Lung (tissue), 12 donors: ENCODE data around the gene STK40. TPM values are rescaled to one million over a fixed set of nuclear protein-coding genes. Genes with fewer than 3 reads are reported as not detected.

Source experiments
- ATAC-seq: fragments of 200-7000 bp; cut with Tn5 transposase; one replicate; pipeline ENCODE4 v1.9.1; 2020; ENCODE audit warnings: moderate number of reproducible peaks; ENCODE audit not compliant: insufficient read depth, low FRiP score
- DNase-seq, 3 donors: peaks; one replicate each; pipeline ENCODE4 v3.0.0-alpha.2; 2013 to 2017
- H3K27ac ChIP-seq, 2 donors: one replicate each; pipeline ENCODE4 v1.5.1; 2013; ENCODE audit warnings: mild to moderate bottlenecking in 2 of 2, moderate library complexity in 2 of 2, control low read depth in 1 of 2, inconsistent platforms in 1 of 2, low read depth in 1 of 2, low read length in 1 of 2
- H3K27me3 ChIP-seq, 3 donors: one replicate each; pipeline ENCODE4 v1.5.1; 2013; ENCODE audit warnings: low read length in 2 of 3; ENCODE audit not compliant: control insufficient read depth in 3 of 3, insufficient read depth in 3 of 3
- H3K36me3 ChIP-seq, 4 donors: one replicate each; pipeline ENCODE4 v1.5.1; 2013; ENCODE audit warnings: low read length in 4 of 4, mild to moderate bottlenecking in 1 of 4, moderate library complexity in 1 of 4; ENCODE audit not compliant: control insufficient read depth in 4 of 4, insufficient read depth in 4 of 4
- H3K4me1 ChIP-seq, 5 donors: one replicate each; pipeline ENCODE4 v1.5.1; 2013; ENCODE audit warnings: low read length in 5 of 5, mild to moderate bottlenecking in 2 of 5, moderate library complexity in 1 of 5; ENCODE audit not compliant: control insufficient read depth in 5 of 5, insufficient read depth in 5 of 5
- H3K4me3 ChIP-seq: one replicate; pipeline ENCODE4 v1.5.1; 2013; ENCODE audit warnings: mild to moderate bottlenecking, control low read depth, moderate library complexity
- H3K9ac ChIP-seq, 2 donors: one replicate each; pipeline ENCODE4 v1.5.1; 2013; ENCODE audit warnings: low read length in 2 of 2, control low read depth in 1 of 2; ENCODE audit not compliant: insufficient read depth in 1 of 2
- H3K9me3 ChIP-seq, 4 donors: one replicate each; pipeline ENCODE4 v1.5.1; 2013; ENCODE audit warnings: low read length in 3 of 4, mild to moderate bottlenecking in 1 of 4, moderate library complexity in 1 of 4; ENCODE audit not compliant: control insufficient read depth in 4 of 4, insufficient read depth in 3 of 4
- CTCF ChIP-seq: IDR thresholded peaks from 2 replicates; pipeline ENCODE4 v1.5.1; 2012; ENCODE audit warnings: mild to moderate bottlenecking; ENCODE audit errors: control extremely low read depth, extremely low read depth
- WGBS, 2 donors: extraction: QIAGEN DNeasy Blood & Tissue Kit; methylation state at CpG; one replicate each; pipeline ENCODE4 v1.1.7; 2013; 5-methylcytosine and 5-hydroxymethylcytosine counted together
- polyA plus RNA-seq, 2 donors: library from polyadenylated mRNA; stranded (reverse); fragments of 200-250 nt; gene quantifications; one replicate each; pipeline ENCODE4 v1.2.1, GENCODE V29; 2013
- total RNA-seq, 2 donors: library from RNA; depleted of rRNA in 1 of 2; stranded (reverse); fragments of >200 nt in 1 of 2; gene quantifications; one replicate each; pipeline ENCODE4 v1.2.1, GENCODE V29; 2014 to 2021
- donor health status: control.
- donor health status: control.
- donor health status: Bipolar disorder and iron deficiency.
- donor health status: healthy.
- donor health status: DM: yes; HTN: yes; CAD: no.

Gene STK40
- total and polyA plus RNA-seq, 4 donors: 25.4 to 82.9 (median 48.7) TPM

- Histone ChIP-seq H3K36me3 (no peaks in the 10 kb centered on the region), H3K27me3 (no peaks in the 10 kb centered on the region), H3K9ac (no peak overlapping the region), H3K27ac (peak overlapping the region in 1 of 2 donors; percentile 76), H3K9me3 (no peaks in the 10 kb centered on the region), H3K4me1 (peaks cover 0 to 9% (median 3%) of the 10 kb centered on the region in 5 donors), H3K4me3 (no peak overlapping the region)
- DNase-seq (no peak), ATAC-seq (no peak)
- WGBS, 2 donors: 89 to 96% methylated on average over 12 of the region's 12 CpGs
- TF ChIP-seq CTCF: no peak
These were observed 16.1 kb upstream of the STK40 start for GRCh38 chr1:36401602-36402503.

- H3K36me3 ChIP-seq: no peaks in the 10 kb centered on the region
- no peaks in the 10 kb centered on the region for H3K27me3 ChIP-seq
- peak; percentile 33 to 46 (median 35) for DNase-seq
- 54 to 60% methylated on average over 22 of the region's 22 CpGs for WGBS, 2 donors
- H3K4me1 ChIP-seq: peaks cover 0 to 12% (median 3%) of the 10 kb centered on the region in 5 donors
- no peak overlapping the region for H3K9ac ChIP-seq
- no peak overlapping the region for H3K4me3 ChIP-seq
- peak; percentile 73 for ATAC-seq
- TF ChIP-seq CTCF: no peak
- H3K27ac ChIP-seq: peak overlapping the region in 1 of 2 donors; percentile 76
- H3K9me3 ChIP-seq: no peaks in the 10 kb centered on the region
These were observed 15.3 kb upstream of the STK40 start for GRCh38 chr1:36400825-36401601.

GRCh38 chr1:36400514-36400824 lies 14.7 kb upstream of the STK40 start:
- Histone ChIP-seq H3K27me3 (no peaks in the 10 kb centered on the region), H3K9me3 (no peaks in the 10 kb centered on the region), H3K27ac (peak overlapping the region in 1 of 2 donors; percentile 71), H3K4me1 (peaks cover 0 to 12% (median 3%) of the 10 kb centered on the region in 5 donors), H3K36me3 (no peaks in the 10 kb centered on the region), H3K9ac (no peak overlapping the region), H3K4me3 (no peak overlapping the region)
- no peak for TF ChIP-seq CTCF
- WGBS, 2 donors: 87 to 92% methylated on average over 10 of the region's 10 CpGs
- no peak for DNase-seq
- ATAC-seq: no peak
